HCT116 (cell line): ENCODE measurements around the gene C5orf58. TPM values are rescaled to one million over a fixed set of nuclear protein-coding genes. Genes with fewer than 3 reads are reported as not detected.

Source experiments
- ATAC-seq: fragments of 200-7000 bp; cut with Tn5 transposase; 2 replicates; pipeline ENCODE4 v1.9.1; 2020; ENCODE audit warnings: mild to moderate bottlenecking, moderate library complexity
- BruUV-seq: library from RNA; stranded (reverse); fragments of 400-500 nt; replicated peaks from 2 replicates; lab custom pipeline; 2021; lab: Mats Ljungman, UMichigan
- CTCF ChIA-PET: fragments of 300-600 bp; sonication (Branson Sonifier 250); formaldehyde crosslinking; loops from one replicate; lab custom pipeline; 2021; ENCODE audit warnings: antibody characterized with exemption; lab: Charles Lee
- POLR2A ChIA-PET: fragments of 300-600, 350-600 bp; sonication (Branson Sonifier 250); formaldehyde crosslinking; loops from one replicate; lab custom pipeline; 2021; ENCODE audit warnings: antibody characterized with exemption; lab: Charles Lee
- RAD21 ChIA-PET, 2 experiments: fragments of 300-600 bp; sonication (Branson Sonifier 250); formaldehyde crosslinking; loops; one replicate each; lab custom pipeline; 2023; ENCODE audit warnings: low total read pairs in 2 of 2; ENCODE audit not compliant: uncharacterized antibody in 2 of 2, unreplicated experiment in 2 of 2, low non-redundant PET in 1 of 2; lab: Charles Lee
- DNase-seq: peaks from one replicate; pipeline ENCODE4 v3.0.0-alpha.2; 2010; ENCODE audit warnings: low read depth, low spot score
- H2AFZ ChIP-seq: fragments of 200-600 bp; shearing (Covaris generic), sonication (generic); 2 replicates; pipeline ENCODE4 v1.6.1; 2017; ENCODE audit warnings: low read depth, mixed run types, mixed read lengths, antibody characterized with exemption, low read length; ENCODE audit not compliant: poor library complexity, severe bottlenecking
- H3K27ac ChIP-seq: 2 replicates; pipeline ENCODE4 v1.5.1; 2012; ENCODE audit warnings: low read depth, low read length
- H3K27me3 ChIP-seq: fragments of 200-600 bp; sonication (generic); 2 replicates; pipeline ENCODE4 v1.6.1; 2016; ENCODE audit warnings: mixed run types, low read length, mixed read lengths; ENCODE audit not compliant: insufficient read depth
- H3K36me3 ChIP-seq, 2 experiments: fragments of 200-500 bp in 1 of 2; fragments of 200-600 bp in 1 of 2; sonication (Bioruptor generic) in 1 of 2; sonication (generic) in 1 of 2; 2 replicates each; pipeline versions ENCODE4 v1.5.1 to v1.6.1; 2014 to 2016; ENCODE audit warnings: low read length in 2 of 2, inconsistent platforms in 1 of 2, mixed read lengths in 1 of 2, mixed run types in 1 of 2; ENCODE audit not compliant: insufficient read depth in 2 of 2, control insufficient read depth in 1 of 2
- H3K4me1 ChIP-seq, 2 experiments: fragments of 200-600 bp in 1 of 2; sonication (generic) in 1 of 2; 2 replicates each; pipeline versions ENCODE4 v1.5.1 to v1.6.1; 2012 to 2017; ENCODE audit warnings: low read length in 2 of 2, inconsistent platforms in 1 of 2, mild to moderate bottlenecking in 1 of 2, mixed read lengths in 1 of 2, mixed run types in 1 of 2, moderate library complexity in 1 of 2; ENCODE audit not compliant: insufficient read depth in 2 of 2, control insufficient read depth in 1 of 2
- H3K4me2 ChIP-seq: fragments of 200-600 bp; sonication (generic); 2 replicates; pipeline ENCODE4 v1.6.1; 2017; ENCODE audit warnings: mixed run types, low read length, mixed read lengths
- H3K4me3 ChIP-seq, 2 experiments: fragments of 200-600 bp in 1 of 2; sonication (generic) in 1 of 2; replicated peaks in 1 of 2; 2 replicates each; pipeline ENCODE4 v1.5.1; 2011 to 2016; ENCODE audit warnings: low read length in 2 of 2, control low read depth in 1 of 2, low read depth in 1 of 2, mild to moderate bottlenecking in 1 of 2, mixed read lengths in 1 of 2, mixed run types in 1 of 2
- H3K79me2 ChIP-seq: fragments of 200-600 bp; sonication (generic); 2 replicates; pipeline ENCODE4 v1.6.1; 2017; ENCODE audit warnings: mild to moderate bottlenecking, mixed run types, low read length, moderate library complexity, mixed read lengths; ENCODE audit not compliant: insufficient read depth
- H3K9ac ChIP-seq: fragments of 200-600 bp; sonication (generic); 2 replicates; pipeline ENCODE4 v1.6.1; 2016; ENCODE audit warnings: low read length, mixed read lengths
- H3K9me2 ChIP-seq: fragments of 200-600 bp; sonication (generic), shearing (Covaris generic); 2 replicates; pipeline ENCODE4 v1.6.1; 2017; ENCODE audit warnings: mixed run types, mild to moderate bottlenecking, moderate library complexity; ENCODE audit not compliant: insufficient read depth
- H3K9me3 ChIP-seq, 2 experiments: fragments of 200-500 bp in 1 of 2; fragments of 200-600 bp in 1 of 2; sonication (Bioruptor generic) in 1 of 2; sonication (generic) in 1 of 2; 2 replicates each; pipeline ENCODE4 v1.6.1; 2014 to 2017; ENCODE audit warnings: low read length in 2 of 2, mixed read lengths in 2 of 2, inconsistent platforms in 1 of 2, low read depth in 1 of 2, mild to moderate bottlenecking in 1 of 2, mixed run types in 1 of 2, moderate library complexity in 1 of 2; ENCODE audit not compliant: control insufficient read depth in 1 of 2, insufficient read depth in 1 of 2
- H4K20me1 ChIP-seq: fragments of 200-600 bp; sonication (generic), shearing (Covaris generic); 2 replicates; pipeline ENCODE4 v1.6.1; 2017; ENCODE audit warnings: mixed run types, mild to moderate bottlenecking, moderate library complexity; ENCODE audit not compliant: insufficient read depth
- CBX3 ChIP-seq: IDR thresholded peaks from 2 replicates; pipeline ENCODE4 v1.6.1; 2012; ENCODE audit warnings: low read depth
- CEBPB ChIP-seq: IDR thresholded peaks from 2 replicates; pipeline ENCODE4 v1.6.1; 2012; ENCODE audit warnings: low read depth
- EGR1 ChIP-seq: IDR thresholded peaks from 2 replicates; pipeline ENCODE4 v1.6.1; 2012; ENCODE audit warnings: low read depth
- EZH2 ChIP-seq: fragments of 200-600 bp; sonication (generic); IDR thresholded peaks from 2 replicates; pipeline ENCODE4 v1.6.1; 2017; ENCODE audit warnings: antibody characterized with exemption, mixed run types
- EZH2phosphoT487 ChIP-seq: fragments of 200-600 bp; IDR thresholded peaks from 2 replicates; pipeline ENCODE4 v1.6.1; 2018; ENCODE audit warnings: antibody characterized with exemption, borderline replicate concordance
- FOSL1 ChIP-seq: IDR thresholded peaks from 2 replicates; pipeline ENCODE4 v1.6.1; 2012; ENCODE audit warnings: low read depth
- JUND ChIP-seq: IDR thresholded peaks from 2 replicates; pipeline ENCODE4 v1.6.1; 2012
- POLR2AphosphoS5 ChIP-seq: IDR thresholded peaks from 2 replicates; pipeline ENCODE4 v1.6.1; 2011; ENCODE audit warnings: mild to moderate bottlenecking, low read depth, low read length, moderate library complexity
- RAD21 ChIP-seq: IDR thresholded peaks from 2 replicates; pipeline ENCODE4 v1.6.1; 2012; ENCODE audit warnings: low read depth, mild to moderate bottlenecking
- SIN3A ChIP-seq: IDR thresholded peaks from 2 replicates; pipeline ENCODE4 v1.6.1; 2012; ENCODE audit warnings: low read depth
- SRF ChIP-seq: IDR thresholded peaks from 2 replicates; pipeline ENCODE4 v1.6.1; 2012; ENCODE audit warnings: low read depth
- TCF7L2 ChIP-seq: IDR thresholded peaks from 2 replicates; pipeline ENCODE4 v1.7.0; 2011; ENCODE audit warnings: borderline replicate concordance, inconsistent platforms; ENCODE audit not compliant: insufficient read depth, insufficient read length; ENCODE audit errors: extremely low read depth
- YY1 ChIP-seq: IDR thresholded peaks from 2 replicates; pipeline ENCODE4 v1.6.1; 2011; ENCODE audit warnings: low read length, low read depth, moderate library complexity, mild to moderate bottlenecking; ENCODE audit not compliant: insufficient replicate concordance; ENCODE audit errors: extremely low read depth
- intact Hi-C: fragments of 100-400 bp; cut with micrococcal nuclease; formaldehyde crosslinking; loops from 2 replicates; pipeline ENCODE4 v1.10.0; 2022
- total RNA-seq: library from RNA; stranded (reverse); gene quantifications from one replicate; pipeline ENCODE4 v1.2.1, GENCODE V29; 2021; ENCODE audit not compliant: unreplicated experiment
- TF ChIP-seq, protein P1 (sequence below): IDR thresholded peaks from 2 replicates; pipeline ENCODE4 v1.6.1; 2012; ENCODE audit warnings: low read depth
- TF ChIP-seq, protein P2 (sequence below): IDR thresholded peaks from 2 replicates; pipeline ENCODE4 v1.6.1; 2011; ENCODE audit warnings: mild to moderate bottlenecking, low read length, moderate library complexity; ENCODE audit not compliant: insufficient replicate concordance; ENCODE audit errors: extremely low read depth
- TF ChIP-seq, protein P3 (sequence below), 3 experiments: fragments of 200-600 bp in 1 of 3; sonication (generic) in 1 of 3; IDR thresholded peaks in 2 of 3; conservative IDR thresholded peaks in 1 of 3; 2 replicates each; pipeline ENCODE4 v1.5.1; 2012 to 2017; ENCODE audit warnings: low read depth in 2 of 3, low read length in 2 of 3, antibody characterized with exemption in 1 of 3, borderline replicate concordance in 1 of 3, control low read depth in 1 of 3, mild to moderate bottlenecking in 1 of 3, mixed read lengths in 1 of 3, mixed run types in 1 of 3, moderate library complexity in 1 of 3; ENCODE audit not compliant: insufficient read depth in 1 of 3
- TF ChIP-seq, protein P4 (sequence below): IDR thresholded peaks from 2 replicates; pipeline ENCODE4 v1.6.1; 2012

The C5orf58 gene
- total RNA-seq, 1 experiment from 2014 or later: not detected

DNA sequence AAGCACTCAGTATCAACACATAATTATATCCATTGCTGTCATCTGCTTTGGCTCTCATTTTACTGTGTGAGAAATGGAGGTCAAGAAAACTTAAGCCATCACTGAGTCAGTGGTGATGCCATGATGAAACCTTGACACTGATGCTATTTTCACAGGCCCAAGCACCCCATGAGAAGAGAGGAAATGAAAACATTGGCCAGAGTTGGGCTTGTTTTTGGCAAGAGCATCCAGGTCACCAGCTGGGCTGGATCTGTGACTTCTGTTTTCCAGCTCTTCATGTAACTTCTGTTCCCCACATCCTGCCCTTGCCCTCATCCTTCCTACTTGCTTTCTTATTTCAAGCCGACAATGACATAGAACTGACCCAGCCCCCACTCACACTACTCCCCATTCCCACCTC, 54.7 kb downstream of the C5orf58 start:
- Histone ChIP-seq H3K79me2 (no peaks in the 10 kb centered on the region), H3K9ac (no peak overlapping the region), H4K20me1 (no peaks in the 10 kb centered on the region), H3K9me2 (no peaks in the 10 kb centered on the region), H3K9me3 (peaks cover 0 to 15% of the 10 kb centered on the region in 2 experiments; a peak in 1 of 4 replicates), H3K36me3 (no peaks in the 10 kb centered on the region), H3K4me3 (no peak overlapping the region), H3K4me1 (no peaks in the 10 kb centered on the region), H3K4me2 (no peak overlapping the region), H3K27ac (no peak overlapping the region), H3K27me3 (peaks cover 70% of the 10 kb centered on the region), H2AFZ (no peak overlapping the region)
- RAD21 ChIA-PET: no interaction called here
- intact Hi-C loops: no loop called here
- no peak for DNase-seq
- TF ChIP-seq, protein P1, sequence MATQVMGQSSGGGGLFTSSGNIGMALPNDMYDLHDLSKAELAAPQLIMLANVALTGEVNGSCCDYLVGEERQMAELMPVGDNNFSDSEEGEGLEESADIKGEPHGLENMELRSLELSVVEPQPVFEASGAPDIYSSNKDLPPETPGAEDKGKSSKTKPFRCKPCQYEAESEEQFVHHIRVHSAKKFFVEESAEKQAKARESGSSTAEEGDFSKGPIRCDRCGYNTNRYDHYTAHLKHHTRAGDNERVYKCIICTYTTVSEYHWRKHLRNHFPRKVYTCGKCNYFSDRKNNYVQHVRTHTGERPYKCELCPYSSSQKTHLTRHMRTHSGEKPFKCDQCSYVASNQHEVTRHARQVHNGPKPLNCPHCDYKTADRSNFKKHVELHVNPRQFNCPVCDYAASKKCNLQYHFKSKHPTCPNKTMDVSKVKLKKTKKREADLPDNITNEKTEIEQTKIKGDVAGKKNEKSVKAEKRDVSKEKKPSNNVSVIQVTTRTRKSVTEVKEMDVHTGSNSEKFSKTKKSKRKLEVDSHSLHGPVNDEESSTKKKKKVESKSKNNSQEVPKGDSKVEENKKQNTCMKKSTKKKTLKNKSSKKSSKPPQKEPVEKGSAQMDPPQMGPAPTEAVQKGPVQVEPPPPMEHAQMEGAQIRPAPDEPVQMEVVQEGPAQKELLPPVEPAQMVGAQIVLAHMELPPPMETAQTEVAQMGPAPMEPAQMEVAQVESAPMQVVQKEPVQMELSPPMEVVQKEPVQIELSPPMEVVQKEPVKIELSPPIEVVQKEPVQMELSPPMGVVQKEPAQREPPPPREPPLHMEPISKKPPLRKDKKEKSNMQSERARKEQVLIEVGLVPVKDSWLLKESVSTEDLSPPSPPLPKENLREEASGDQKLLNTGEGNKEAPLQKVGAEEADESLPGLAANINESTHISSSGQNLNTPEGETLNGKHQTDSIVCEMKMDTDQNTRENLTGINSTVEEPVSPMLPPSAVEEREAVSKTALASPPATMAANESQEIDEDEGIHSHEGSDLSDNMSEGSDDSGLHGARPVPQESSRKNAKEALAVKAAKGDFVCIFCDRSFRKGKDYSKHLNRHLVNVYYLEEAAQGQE: no peak
- TF ChIP-seq, protein P2, sequence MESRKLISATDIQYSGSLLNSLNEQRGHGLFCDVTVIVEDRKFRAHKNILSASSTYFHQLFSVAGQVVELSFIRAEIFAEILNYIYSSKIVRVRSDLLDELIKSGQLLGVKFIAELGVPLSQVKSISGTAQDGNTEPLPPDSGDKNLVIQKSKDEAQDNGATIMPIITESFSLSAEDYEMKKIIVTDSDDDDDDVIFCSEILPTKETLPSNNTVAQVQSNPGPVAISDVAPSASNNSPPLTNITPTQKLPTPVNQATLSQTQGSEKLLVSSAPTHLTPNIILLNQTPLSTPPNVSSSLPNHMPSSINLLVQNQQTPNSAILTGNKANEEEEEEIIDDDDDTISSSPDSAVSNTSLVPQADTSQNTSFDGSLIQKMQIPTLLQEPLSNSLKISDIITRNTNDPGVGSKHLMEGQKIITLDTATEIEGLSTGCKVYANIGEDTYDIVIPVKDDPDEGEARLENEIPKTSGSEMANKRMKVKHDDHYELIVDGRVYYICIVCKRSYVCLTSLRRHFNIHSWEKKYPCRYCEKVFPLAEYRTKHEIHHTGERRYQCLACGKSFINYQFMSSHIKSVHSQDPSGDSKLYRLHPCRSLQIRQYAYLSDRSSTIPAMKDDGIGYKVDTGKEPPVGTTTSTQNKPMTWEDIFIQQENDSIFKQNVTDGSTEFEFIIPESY: no peak
- TF ChIP-seq SIN3A: no peak
- TF ChIP-seq RAD21: no peak
- no peak for TF ChIP-seq TCF7L2
- TF ChIP-seq JUND: no peak
- no peak for TF ChIP-seq EZH2phosphoT487
- no peak for TF ChIP-seq POLR2AphosphoS5
- TF ChIP-seq, protein P3, sequence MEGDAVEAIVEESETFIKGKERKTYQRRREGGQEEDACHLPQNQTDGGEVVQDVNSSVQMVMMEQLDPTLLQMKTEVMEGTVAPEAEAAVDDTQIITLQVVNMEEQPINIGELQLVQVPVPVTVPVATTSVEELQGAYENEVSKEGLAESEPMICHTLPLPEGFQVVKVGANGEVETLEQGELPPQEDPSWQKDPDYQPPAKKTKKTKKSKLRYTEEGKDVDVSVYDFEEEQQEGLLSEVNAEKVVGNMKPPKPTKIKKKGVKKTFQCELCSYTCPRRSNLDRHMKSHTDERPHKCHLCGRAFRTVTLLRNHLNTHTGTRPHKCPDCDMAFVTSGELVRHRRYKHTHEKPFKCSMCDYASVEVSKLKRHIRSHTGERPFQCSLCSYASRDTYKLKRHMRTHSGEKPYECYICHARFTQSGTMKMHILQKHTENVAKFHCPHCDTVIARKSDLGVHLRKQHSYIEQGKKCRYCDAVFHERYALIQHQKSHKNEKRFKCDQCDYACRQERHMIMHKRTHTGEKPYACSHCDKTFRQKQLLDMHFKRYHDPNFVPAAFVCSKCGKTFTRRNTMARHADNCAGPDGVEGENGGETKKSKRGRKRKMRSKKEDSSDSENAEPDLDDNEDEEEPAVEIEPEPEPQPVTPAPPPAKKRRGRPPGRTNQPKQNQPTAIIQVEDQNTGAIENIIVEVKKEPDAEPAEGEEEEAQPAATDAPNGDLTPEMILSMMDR (IDR thresholded peaks at IDR 0.05 in 2 of 3, conservative IDR thresholded peaks at IDR 0.05 in 1 of 3; ENCODE audit: borderline replicate concordance in 1 of 3, insufficient read depth in 1 of 3, low read depth in 2 of 3, low read length in 2 of 3): no peak
- no peak for TF ChIP-seq SRF
- no peak for TF ChIP-seq CEBPB
- no peak for TF ChIP-seq CBX3
- TF ChIP-seq YY1: no peak
- TF ChIP-seq EZH2: no peak
- TF ChIP-seq EGR1: no peak
- TF ChIP-seq FOSL1: no peak
- TF ChIP-seq, protein P4, sequence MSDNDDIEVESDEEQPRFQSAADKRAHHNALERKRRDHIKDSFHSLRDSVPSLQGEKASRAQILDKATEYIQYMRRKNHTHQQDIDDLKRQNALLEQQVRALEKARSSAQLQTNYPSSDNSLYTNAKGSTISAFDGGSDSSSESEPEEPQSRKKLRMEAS: no peak
- CTCF ChIA-PET: no interaction called here
- no peak for ATAC-seq
- no TSS peak for BruUV-seq
- POLR2A ChIA-PET: no interaction called here
